GM21717 (cell line): ENCODE data around the gene TFDP2.
A peak's percentile ranks its signal among the peaks of the same experiment; 100 is the strongest.
"Not testable (repeated sequence)": the region's sequence is repeated elsewhere in the genome, so short reads cannot be mapped to it uniquely, and the experiment has no call there.

Experiments used
- ATAC-seq: cut with Tn5 transposase; IDR thresholded peaks from one replicate; pipeline ENCODE4 v1.9.1; 2021; ENCODE audit warnings: mild to moderate bottlenecking, moderate library complexity; ENCODE audit not compliant: unreplicated experiment

The TFDP2 gene

DNA sequence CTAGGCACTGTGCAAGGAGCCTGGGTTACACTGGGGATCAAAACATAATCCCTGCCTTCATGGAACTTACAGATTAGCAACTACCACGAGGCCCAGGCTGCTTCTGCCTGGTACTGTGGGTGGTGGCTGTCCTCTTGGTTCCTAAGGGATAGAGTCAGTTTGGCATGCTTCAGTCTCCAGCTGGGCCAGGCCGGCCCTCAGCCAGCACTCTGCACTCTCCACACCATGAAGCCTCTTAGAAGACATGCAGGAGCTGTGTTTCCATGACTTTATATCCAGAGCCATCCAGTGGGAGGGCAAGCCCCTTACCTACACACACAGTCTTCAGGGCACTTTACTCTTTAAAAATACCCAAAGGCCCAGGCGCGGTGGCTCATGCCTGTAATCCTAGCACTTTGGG is 218.5 kb downstream of the TFDP2 start:
- no peak for ATAC-seq

DNA sequence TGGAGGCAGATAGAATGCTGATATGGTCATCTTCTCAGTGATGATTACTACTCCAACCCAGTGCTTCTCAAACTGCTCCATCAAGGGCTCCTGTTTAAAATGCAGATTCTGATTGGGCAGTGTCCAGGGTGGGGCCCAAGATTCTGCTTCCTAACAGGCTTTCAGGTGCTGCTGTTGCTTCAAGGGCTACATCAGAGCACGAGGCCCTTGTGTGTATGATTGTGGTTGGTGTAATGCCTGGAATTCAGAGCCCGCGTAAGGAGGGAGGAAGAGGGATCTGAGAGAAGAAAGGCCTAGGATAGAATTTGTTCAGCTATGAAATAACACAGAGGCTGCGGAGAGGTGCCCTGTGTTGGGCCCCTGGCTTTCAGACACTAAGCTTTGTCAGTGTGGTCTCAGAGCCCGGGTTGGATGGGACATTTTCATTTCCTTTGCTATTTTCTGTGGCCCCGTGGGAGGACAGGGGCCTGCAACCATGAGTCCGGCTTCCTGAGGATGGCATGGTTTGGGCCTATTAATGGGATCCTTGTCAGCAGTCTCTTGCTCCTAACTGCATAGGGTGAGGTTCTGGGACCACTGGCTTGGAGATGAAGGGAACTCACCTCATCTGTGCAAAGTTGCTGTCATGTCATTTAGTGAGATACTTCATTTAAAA is 219.9 kb downstream of the TFDP2 start:
- no peak for ATAC-seq

- no peak for ATAC-seq
Observed at GRCh38 chr3:141928631-141929270, 220.6 kb downstream of the TFDP2 start.

- ATAC-seq, result no peak
Observed at GRCh38 chr3:141926929-141927328, 222.4 kb downstream of the TFDP2 start.

GRCh38 chr3:141925677-141926076 is 223.7 kb downstream of the TFDP2 start:
- not testable (repeated sequence) for ATAC-seq

DNA sequence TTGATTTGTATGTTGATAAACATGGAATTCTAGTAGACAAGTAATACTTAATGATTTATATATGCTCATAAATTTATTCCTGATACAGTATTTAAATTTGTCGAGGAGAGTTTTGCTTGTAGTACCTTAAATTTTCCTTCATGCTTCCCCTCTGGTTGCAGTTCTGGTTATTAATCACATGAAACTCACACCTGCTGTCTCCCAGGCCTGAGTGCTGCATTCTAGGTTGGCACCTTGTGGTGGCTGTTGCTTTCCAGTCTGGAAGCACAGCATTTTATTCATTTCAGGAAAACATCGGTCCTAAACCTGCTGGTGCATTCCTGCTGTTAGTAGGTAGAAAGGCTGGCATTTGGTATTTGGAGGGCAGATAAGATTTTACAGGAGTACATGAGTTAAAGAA is 228.0 kb downstream of the TFDP2 start:
- ATAC-seq, result no peak

GRCh38 chr3:141920701-141921100 is 228.6 kb downstream of the TFDP2 start:
- no peak for ATAC-seq

- no peak for ATAC-seq
Observed at GRCh38 chr3:141915766-141916165, 233.6 kb downstream of the TFDP2 start.

DNA sequence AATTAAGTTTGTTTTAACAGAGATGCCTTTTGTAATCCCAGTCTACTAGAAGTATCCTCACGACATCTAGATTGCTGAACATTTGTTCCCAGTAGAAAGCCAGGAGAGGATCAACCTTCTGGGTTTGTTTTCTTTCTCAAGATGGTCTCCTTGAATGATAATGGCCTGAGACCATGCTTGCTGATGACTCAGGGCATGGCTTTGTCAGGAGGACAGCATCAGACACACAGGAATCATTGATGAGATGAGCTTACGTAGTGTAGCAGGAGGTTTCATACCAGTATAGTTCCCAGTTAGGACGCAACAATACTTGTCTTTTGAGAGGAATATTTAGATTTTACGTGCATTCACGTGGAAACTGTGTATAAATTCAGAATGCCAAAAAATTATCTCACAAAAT is 234.3 kb downstream of the TFDP2 start:
- ATAC-seq, result no peak

GRCh38 chr3:141914311-141914710 is 235.0 kb downstream of the TFDP2 start:
- ATAC-seq, result no peak

- peak; percentile 62 for ATAC-seq
Observed at GRCh38 chr3:141913150-141913811, 236.1 kb downstream of the TFDP2 start.

- not testable (repeated sequence) for ATAC-seq
Observed at GRCh38 chr3:141909986-141910385, 239.4 kb downstream of the TFDP2 start.

DNA sequence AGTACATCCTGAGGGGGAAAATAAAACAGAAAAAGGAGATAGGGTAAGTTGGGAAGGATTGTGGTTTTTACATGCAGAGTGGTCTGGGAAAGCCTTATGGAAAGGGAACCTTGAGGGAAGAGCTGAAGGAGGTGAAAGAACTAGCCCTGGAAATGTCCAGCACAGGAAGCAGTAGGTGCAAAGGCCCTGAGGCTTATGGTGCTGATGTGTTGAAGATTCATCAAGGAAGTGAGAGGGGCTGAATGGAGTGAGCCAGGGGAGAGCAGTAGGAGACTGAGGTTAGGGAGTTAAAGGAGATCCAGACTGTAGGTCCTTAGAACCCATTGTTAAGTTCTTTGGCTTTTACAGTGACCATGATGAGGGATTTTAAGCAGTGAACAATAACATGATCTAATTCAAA is 239.9 kb downstream of the TFDP2 start:
- no peak for ATAC-seq

- ATAC-seq, result no peak
Observed at GRCh38 chr3:141905129-141905528, 244.2 kb downstream of the TFDP2 start.

- ATAC-seq, result no peak
Observed at GRCh38 chr3:141904203-141904602, 245.1 kb downstream of the TFDP2 start.

DNA sequence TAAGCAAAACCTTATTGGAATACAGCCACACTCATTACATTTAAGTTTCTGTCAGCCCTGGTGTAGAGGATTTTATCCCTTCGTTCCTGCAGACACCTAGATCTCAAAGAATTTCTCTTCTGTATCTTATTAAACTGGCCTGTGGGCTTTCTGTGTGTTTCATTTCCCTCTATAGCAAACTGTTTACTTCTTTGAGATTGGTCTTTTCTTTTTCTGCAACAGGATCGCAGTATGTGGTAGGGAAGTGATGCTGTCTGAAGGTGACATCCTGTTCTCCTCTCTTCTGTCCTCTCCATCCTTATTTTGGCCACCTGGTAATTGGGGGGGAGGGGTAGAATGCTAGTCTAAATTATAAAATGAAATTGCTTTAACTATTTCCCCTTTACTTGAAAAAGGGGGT is 247.4 kb downstream of the TFDP2 start:
- no peak for ATAC-seq

DNA sequence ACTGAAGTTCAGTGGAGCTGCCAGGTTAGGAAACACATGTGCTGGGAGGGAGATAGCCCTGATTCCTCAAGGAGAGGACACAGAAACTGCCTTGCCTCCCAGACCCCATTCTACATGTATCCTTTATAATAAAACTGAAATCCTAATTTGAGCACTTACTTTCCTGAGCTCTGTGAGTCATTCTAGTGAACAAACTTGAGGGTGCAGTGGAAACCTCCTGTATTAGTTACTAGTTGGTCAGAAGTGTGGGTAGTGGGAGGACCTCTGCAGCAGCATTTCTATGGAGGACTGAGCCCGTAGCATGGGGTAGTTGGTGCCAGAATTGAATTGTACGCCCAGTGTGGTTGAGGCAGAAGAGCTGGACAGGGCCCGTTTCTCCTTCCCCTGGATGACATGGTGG is 249.0 kb downstream of the TFDP2 start:
- no peak for ATAC-seq

DNA sequence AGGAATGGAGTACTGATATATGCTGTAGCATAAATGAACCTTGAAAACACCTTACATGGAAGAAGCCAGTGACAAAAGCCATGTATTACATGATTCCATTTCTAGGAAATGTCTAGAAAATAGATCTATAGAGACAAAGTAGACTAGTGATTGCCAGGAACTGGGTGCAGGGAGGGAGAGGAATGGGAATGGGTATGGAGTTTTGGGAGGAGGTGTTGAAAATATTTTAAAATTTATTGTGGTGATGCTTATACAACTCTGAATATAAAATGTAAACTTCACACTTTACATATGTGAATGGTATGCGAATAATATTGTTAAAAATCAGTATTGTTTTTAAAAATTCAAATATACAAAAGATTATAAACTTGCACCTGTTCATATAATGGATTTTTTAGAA is 250.4 kb downstream of the TFDP2 start:
- ATAC-seq, result no peak

DNA sequence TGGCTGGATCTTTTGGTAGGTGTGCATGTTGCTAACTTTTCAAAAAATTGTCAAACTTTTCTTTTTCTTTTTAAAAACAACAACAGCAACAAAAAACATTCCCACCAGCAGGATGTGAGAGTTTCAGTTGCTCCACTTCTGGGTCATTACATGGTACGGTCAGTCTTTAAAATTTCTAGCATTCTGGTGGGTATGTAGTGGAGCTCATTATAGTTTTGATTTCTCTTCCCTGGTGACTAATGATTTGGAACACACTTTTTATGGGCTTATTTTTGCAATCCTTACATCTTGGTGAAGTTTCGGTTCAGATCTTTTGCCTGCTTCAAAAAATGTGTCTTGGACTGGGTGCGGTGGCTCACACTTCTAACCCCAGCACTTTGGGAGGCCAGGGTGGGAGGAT is 253.6 kb downstream of the TFDP2 start:
- ATAC-seq, result no peak

DNA sequence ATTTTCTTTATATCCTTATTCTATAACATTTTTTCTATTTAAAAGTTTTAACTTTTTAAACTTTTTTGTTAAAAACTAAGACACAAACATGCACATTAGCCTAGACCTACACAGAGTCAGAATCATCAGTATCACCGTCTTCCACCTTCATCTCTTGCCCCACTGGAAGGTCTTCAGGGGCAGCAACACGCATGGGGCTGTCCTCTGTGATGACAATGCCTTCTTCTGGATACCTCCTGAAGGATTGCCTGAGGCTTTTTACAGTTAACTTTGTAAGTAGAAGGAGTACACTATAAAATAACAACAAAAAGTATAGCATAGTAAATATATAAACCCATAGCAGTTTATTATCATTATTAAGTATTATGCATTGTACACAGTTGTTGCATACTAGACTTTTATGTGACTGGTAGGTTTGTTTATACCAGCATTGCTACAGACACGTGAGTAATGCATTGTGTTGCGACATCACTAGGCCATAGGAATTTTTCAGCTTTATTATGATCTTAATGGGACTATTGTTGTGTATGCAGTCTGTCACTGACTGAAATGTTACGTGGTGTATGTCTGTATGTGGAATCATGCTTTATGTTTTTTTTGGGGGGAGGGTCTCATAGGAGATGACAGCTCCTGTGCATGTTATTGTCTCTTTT is 254.7 kb downstream of the TFDP2 start:
- no peak for ATAC-seq
